ENCODE results near the gene CADM2. TPM values are rescaled to one million over a fixed set of nuclear protein-coding genes. Genes with fewer than 3 reads are reported as not detected.

Gene CADM2
- total RNA-seq, 1 donor from 2014 or later: 2.9 TPM

- TF ChIP-seq CTCF (IDR thresholded peaks at IDR 0.05; ENCODE audit: insufficient read depth, low read depth, low read length): no peak
- TF ChIP-seq EZH2 (IDR thresholded peaks at IDR 0.05; ENCODE audit: insufficient read depth, low read length): no peak
- H3K4me3 Mint-ChIP-seq (ENCODE audit: unreplicated experiment): no peak overlapping the region
- FAIRE-seq: no peak
Observed at GRCh38 chr3:85176799-85177198, 218.0 kb downstream of the CADM2 start.

GRCh38 chr3:85182975-85183752, 224.4 kb downstream of the CADM2 start:
- Histone ChIP-seq H3K27me3 (ENCODE audit: insufficient read depth, low read length) (no peaks in the 10 kb centered on the region), H3K4me3 (ENCODE audit: insufficient read depth, low read depth, low read length) (no peak overlapping the region), H3K9ac (ENCODE audit: low read length) (no peak overlapping the region), H3K36me3 (ENCODE audit: insufficient read depth, low read length) (no peaks in the 10 kb centered on the region), H3K4me1 (ENCODE audit: insufficient read depth, low read length) (no peaks in the 10 kb centered on the region), H3K9me3 (ENCODE audit: insufficient read depth, low read depth, low read length) (no peaks in the 10 kb centered on the region), H3K27ac (ENCODE audit: low read depth, low read length) (no peak overlapping the region), H2AFZ (ENCODE audit: low read depth, low read length) (no peak overlapping the region), H4K20me1 (ENCODE audit: insufficient read depth, low read length) (no peaks in the 10 kb centered on the region), H3K4me2 (ENCODE audit: low read length) (no peak overlapping the region), H3K79me2 (ENCODE audit: insufficient read depth, low read length) (no peaks in the 10 kb centered on the region)
- H3K36me3 Mint-ChIP-seq (ENCODE audit: low read depth, unreplicated experiment): no peaks in the 10 kb centered on the region
- no peak for FAIRE-seq
- no peaks in the 10 kb centered on the region for H3K27me3 Mint-ChIP-seq (ENCODE audit: low read depth, unreplicated experiment)
- H3K4me1 Mint-ChIP-seq (ENCODE audit: low read depth, unreplicated experiment): no peaks in the 10 kb centered on the region
- TF ChIP-seq EZH2 (IDR thresholded peaks at IDR 0.05; ENCODE audit: insufficient read depth, low read length) (no peak), CTCF (IDR thresholded peaks at IDR 0.05; ENCODE audit: insufficient read depth, low read depth, low read length) (no peak)
- H3K27ac Mint-ChIP-seq (ENCODE audit: unreplicated experiment): no peak overlapping the region
- no peaks in the 10 kb centered on the region for H3K9me3 Mint-ChIP-seq (ENCODE audit: unreplicated experiment)
- no peak overlapping the region for H3K4me3 Mint-ChIP-seq (ENCODE audit: unreplicated experiment)
- no peak for DNase-seq (ENCODE audit: low read depth)

More at GRCh38 chr3:85176799-85177198, 218.0 kb downstream of the CADM2 start:
- no peak overlapping the region for H3K9ac ChIP-seq (ENCODE audit: low read length)
- no peaks in the 10 kb centered on the region for H3K36me3 Mint-ChIP-seq (ENCODE audit: low read depth, unreplicated experiment)
- H3K27me3 ChIP-seq (ENCODE audit: insufficient read depth, low read length): no peaks in the 10 kb centered on the region
- no peak overlapping the region for H2AFZ ChIP-seq (ENCODE audit: low read depth, low read length)
- H3K9me3 ChIP-seq (ENCODE audit: insufficient read depth, low read depth, low read length): no peaks in the 10 kb centered on the region
- H4K20me1 ChIP-seq (ENCODE audit: insufficient read depth, low read length): no peaks in the 10 kb centered on the region
- H3K4me3 ChIP-seq (ENCODE audit: insufficient read depth, low read depth, low read length): no peak overlapping the region
- H3K27ac Mint-ChIP-seq (ENCODE audit: unreplicated experiment): no peak overlapping the region
- H3K27me3 Mint-ChIP-seq (ENCODE audit: low read depth, unreplicated experiment): no peaks in the 10 kb centered on the region
- H3K79me2 ChIP-seq (ENCODE audit: insufficient read depth, low read length): no peaks in the 10 kb centered on the region
- no peaks in the 10 kb centered on the region for H3K4me1 ChIP-seq (ENCODE audit: insufficient read depth, low read length)
- H3K36me3 ChIP-seq (ENCODE audit: insufficient read depth, low read length): no peaks in the 10 kb centered on the region
- no peaks in the 10 kb centered on the region for H3K4me1 Mint-ChIP-seq (ENCODE audit: low read depth, unreplicated experiment)
- DNase-seq (ENCODE audit: low read depth): no peak
- H3K9me3 Mint-ChIP-seq (ENCODE audit: unreplicated experiment): no peaks in the 10 kb centered on the region
- no peak overlapping the region for H3K27ac ChIP-seq (ENCODE audit: low read depth, low read length)
- no peak overlapping the region for H3K4me2 ChIP-seq (ENCODE audit: low read length)

DNA sequence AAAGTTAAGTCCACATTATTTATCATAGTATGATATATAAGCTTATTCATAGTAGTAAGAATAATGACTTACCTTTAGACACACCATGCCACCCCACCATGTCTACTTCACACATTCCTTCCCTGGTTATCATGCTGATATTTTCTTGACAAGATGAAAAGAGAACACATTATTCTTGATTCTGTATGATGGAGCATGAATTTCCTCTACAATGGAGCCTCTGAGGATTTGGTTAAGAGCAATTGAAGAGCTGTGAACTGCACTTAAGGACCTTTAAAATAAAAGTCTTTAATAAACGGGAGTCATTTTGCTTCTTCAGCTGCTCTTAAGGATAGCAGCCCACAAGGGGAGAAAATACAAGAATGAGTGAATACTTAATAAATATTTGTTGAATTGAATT, 226.7 kb downstream of the CADM2 start:
- no peaks in the 10 kb centered on the region for H3K36me3 Mint-ChIP-seq (ENCODE audit: low read depth, unreplicated experiment)
- H3K4me1 ChIP-seq (ENCODE audit: insufficient read depth, low read length): no peaks in the 10 kb centered on the region
- H2AFZ ChIP-seq (ENCODE audit: low read depth, low read length): no peak overlapping the region
- no peak overlapping the region for H3K9ac ChIP-seq (ENCODE audit: low read length)
- H3K4me1 Mint-ChIP-seq (ENCODE audit: low read depth, unreplicated experiment): no peaks in the 10 kb centered on the region
- no peaks in the 10 kb centered on the region for H3K9me3 ChIP-seq (ENCODE audit: insufficient read depth, low read depth, low read length)
- no peak for DNase-seq (ENCODE audit: low read depth)
- no peaks in the 10 kb centered on the region for H3K27me3 ChIP-seq (ENCODE audit: insufficient read depth, low read length)
- H3K79me2 ChIP-seq (ENCODE audit: insufficient read depth, low read length): no peaks in the 10 kb centered on the region
- no peak overlapping the region for H3K4me2 ChIP-seq (ENCODE audit: low read length)
- H4K20me1 ChIP-seq (ENCODE audit: insufficient read depth, low read length): no peaks in the 10 kb centered on the region
- FAIRE-seq: no peak
- TF ChIP-seq CTCF (IDR thresholded peaks at IDR 0.05; ENCODE audit: insufficient read depth, low read depth, low read length): no peak
- TF ChIP-seq EZH2 (IDR thresholded peaks at IDR 0.05; ENCODE audit: insufficient read depth, low read length): no peak
- H3K36me3 ChIP-seq (ENCODE audit: insufficient read depth, low read length): no peaks in the 10 kb centered on the region
- no peak overlapping the region for H3K27ac Mint-ChIP-seq (ENCODE audit: unreplicated experiment)
- H3K4me3 Mint-ChIP-seq (ENCODE audit: unreplicated experiment): no peak overlapping the region
- no peak overlapping the region for H3K4me3 ChIP-seq (ENCODE audit: insufficient read depth, low read depth, low read length)
- no peaks in the 10 kb centered on the region for H3K9me3 Mint-ChIP-seq (ENCODE audit: unreplicated experiment)
- no peak overlapping the region for H3K27ac ChIP-seq (ENCODE audit: low read depth, low read length)
- no peaks in the 10 kb centered on the region for H3K27me3 Mint-ChIP-seq (ENCODE audit: low read depth, unreplicated experiment)
